Hepatocyte (in vitro differentiated cells): Measurements from ENCODE around the gene STAP1.

Experiments used
- CTCF ChIP-seq: fragments of 200-600 bp; sonication (generic); IDR thresholded peaks from 2 replicates; pipeline ENCODE4 v1.5.1; 2016; ENCODE audit warnings: antibody characterized with exemption, mild to moderate bottlenecking; ENCODE audit not compliant: poor library complexity
- EZH2phosphoT487 ChIP-seq: fragments of 200-600 bp; sonication (generic); IDR thresholded peaks from one replicate; pipeline ENCODE4 v1.6.1; 2018; ENCODE audit warnings: antibody characterized with exemption, mild to moderate bottlenecking, low read depth, moderate library complexity; ENCODE audit not compliant: unreplicated experiment, severe bottlenecking

- TF ChIP-seq CTCF (no peak), EZH2phosphoT487 (no peak)
Observed at GRCh38 chr4:67638136-67638535, 79.6 kb downstream of the STAP1 start.
